Measurements from ENCODE around the gene PRR20G.

- TF ChIP-seq CTCF (IDR thresholded peaks at IDR 0.05; ENCODE audit: extremely low read depth in 1 of 2, insufficient read depth in 1 of 2, low read depth in 1 of 2, low read length in 2 of 2) (no peak), POLR2A (IDR thresholded peaks at IDR 0.05; ENCODE audit: low read depth, low read length) (no peak), GATA2 (IDR thresholded peaks at IDR 0.05; ENCODE audit: insufficient read depth, insufficient read length, low read depth, low read length) (no peak)
These were observed 35.4 kb downstream of the PRR20G start for GRCh38 chr3:127252446-127252845.
